Keratinocyte (primary cell): ENCODE data around the gene RBPJ. TPM values are rescaled to one million over a fixed set of nuclear protein-coding genes. Genes with fewer than 3 reads are reported as not detected.

ENCODE experiments used
- DNase-seq: peaks from one replicate; pipeline ENCODE4 v3.0.0-alpha.2; 2011; ENCODE audit warnings: low read depth, missing footprints, low spot score
- FAIRE-seq: peaks from 2 replicates; lab custom pipeline; 2011; peaks lifted over from hg19 to GRCh38; lab: Jason Lieb, UNC
- H2AFZ ChIP-seq: 2 replicates; pipeline ENCODE4 v1.6.0; 2012; ENCODE audit warnings: low read length, control low read depth, inconsistent platforms; ENCODE audit not compliant: control insufficient read depth
- H3K27ac ChIP-seq: 2 replicates; pipeline ENCODE4 v1.5.1; 2011; ENCODE audit warnings: low read length; ENCODE audit not compliant: control insufficient read depth, insufficient read depth
- H3K27me3 ChIP-seq: 3 replicates; pipeline ENCODE4 v1.6.0; 2011; ENCODE audit warnings: low read length; ENCODE audit not compliant: control insufficient read depth, insufficient read depth; ENCODE audit errors: extremely low read depth
- H3K36me3 ChIP-seq, 2 experiments: 2 replicates in 1 of 2; 3 replicates in 1 of 2; pipeline ENCODE4 v1.5.1; 2011; ENCODE audit warnings: low read length in 2 of 2, mild to moderate bottlenecking in 1 of 2; ENCODE audit not compliant: control insufficient read depth in 2 of 2, insufficient read depth in 2 of 2; ENCODE audit errors: extremely low read depth in 1 of 2
- H3K4me1 ChIP-seq: 3 replicates; pipeline ENCODE4 v1.5.1; 2011; ENCODE audit warnings: low read length; ENCODE audit not compliant: control insufficient read depth, insufficient read depth; ENCODE audit errors: extremely low read depth
- H3K4me2 ChIP-seq: 3 replicates; pipeline ENCODE4 v1.6.0; 2011; ENCODE audit warnings: low read depth, low read length; ENCODE audit not compliant: control insufficient read depth, insufficient read depth; ENCODE audit errors: extremely low read depth
- H3K4me3 ChIP-seq, 3 experiments: fragments of 200-600 bp in 1 of 3; sonication (generic) in 1 of 3; 2 replicates in 2 of 3; 3 replicates in 1 of 3; pipeline ENCODE4 v1.5.1; 2011 to 2016; ENCODE audit warnings: low read length in 3 of 3, mild to moderate bottlenecking in 3 of 3, control low read depth in 2 of 3, inconsistent platforms in 1 of 3, low read depth in 1 of 3, mixed read lengths in 1 of 3, mixed run types in 1 of 3, moderate library complexity in 1 of 3; ENCODE audit not compliant: control insufficient read depth in 2 of 3, insufficient read depth in 2 of 3; ENCODE audit errors: extremely low read depth in 1 of 3
- H3K79me2 ChIP-seq: 2 replicates; pipeline ENCODE4 v1.6.0; 2012; ENCODE audit warnings: low read length; ENCODE audit not compliant: control insufficient read depth, insufficient read depth
- H3K9ac ChIP-seq: 3 replicates; pipeline ENCODE4 v1.6.0; 2011; ENCODE audit warnings: low read length; ENCODE audit not compliant: control insufficient read depth, insufficient read depth; ENCODE audit errors: extremely low read depth
- H3K9me1 ChIP-seq: 3 replicates; pipeline ENCODE4 v1.6.0; 2011; ENCODE audit warnings: low read length; ENCODE audit not compliant: control insufficient read depth, insufficient read depth; ENCODE audit errors: extremely low read depth
- H3K9me3 ChIP-seq: 2 replicates; pipeline ENCODE4 v1.5.1; 2012; ENCODE audit warnings: low read depth, low read length; ENCODE audit not compliant: control insufficient read depth
- H4K20me1 ChIP-seq: 3 replicates; pipeline ENCODE4 v1.6.0; 2011; ENCODE audit warnings: low read length; ENCODE audit not compliant: control insufficient read depth, insufficient read depth; ENCODE audit errors: extremely low read depth
- EZH2 ChIP-seq: IDR thresholded peaks from one replicate; pipeline ENCODE4 v1.6.1; 2012; ENCODE audit warnings: inconsistent platforms, mild to moderate bottlenecking, low read length, moderate library complexity
- dilution Hi-C: fragments of 300-500 bp; cut with MboI; formaldehyde crosslinking; loops from one replicate; pipeline ENCODE4 v1.7.0; 2020; ENCODE audit warnings: low sequenced_read_pairs; ENCODE audit not compliant: extremely low pct_ligation_motif_present
- polyA plus RNA-seq, 5 experiments: library from polyadenylated mRNA; depleted of rRNA in 3 of 5; stranded (reverse) in 3 of 5; stranded (forward) in 1 of 5; unstranded in 1 of 5; fragments of >200 nt; gene quantifications; 1 replicate in 1 of 5; 2 replicates in 3 of 5; 3 replicates in 1 of 5; pipeline versions ENCODE4 v1.2.1 to v1.2.3, GENCODE V29; 2011 to 2012; ENCODE audit warnings: missing spikeins in 2 of 5, low read depth in 1 of 5, low replicate concordance in 1 of 5
- TF ChIP-seq, protein P1 (sequence below), 3 experiments: IDR thresholded peaks in 1 of 3; conservative IDR thresholded peaks in 1 of 3; optimal IDR thresholded peaks in 1 of 3; 2 replicates in 2 of 3; 3 replicates in 1 of 3; pipeline versions ENCODE3 to v1.5.1; 2011; ENCODE audit warnings: low read length in 3 of 3, mild to moderate bottlenecking in 3 of 3, moderate library complexity in 2 of 3, control low read depth in 1 of 3, inconsistent platforms in 1 of 3; ENCODE audit not compliant: insufficient read depth in 2 of 3; ENCODE audit errors: extremely low read depth in 1 of 3

RBPJ gene
- polyA plus RNA-seq, 1 donor (not counting 4 experiments of a cell fraction or from before 2014, with no cell fraction given), result 38.0 TPM

DNA sequence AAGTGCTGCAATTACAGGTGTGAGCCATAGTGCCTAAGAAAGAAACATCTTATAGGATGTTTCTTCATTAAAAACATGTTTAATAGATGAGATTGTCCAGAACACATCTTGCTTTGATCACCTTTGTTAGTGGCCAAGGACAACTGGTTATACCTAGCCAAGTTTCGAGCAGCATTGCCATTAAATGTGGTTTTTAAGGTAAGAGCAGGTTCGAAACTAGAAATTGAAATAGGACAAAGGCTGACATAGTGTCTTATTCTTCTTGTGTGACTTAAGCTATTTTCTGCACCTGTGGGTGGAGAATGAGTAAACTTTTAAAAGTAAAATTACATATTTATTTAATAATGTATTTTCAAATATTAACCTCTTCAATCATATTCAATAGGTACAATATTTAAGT lies 59.0 kb downstream of the RBPJ start:
- H3K79me2 ChIP-seq, result peaks cover 27% of the 10 kb centered on the region
- TF ChIP-seq, protein P1, sequence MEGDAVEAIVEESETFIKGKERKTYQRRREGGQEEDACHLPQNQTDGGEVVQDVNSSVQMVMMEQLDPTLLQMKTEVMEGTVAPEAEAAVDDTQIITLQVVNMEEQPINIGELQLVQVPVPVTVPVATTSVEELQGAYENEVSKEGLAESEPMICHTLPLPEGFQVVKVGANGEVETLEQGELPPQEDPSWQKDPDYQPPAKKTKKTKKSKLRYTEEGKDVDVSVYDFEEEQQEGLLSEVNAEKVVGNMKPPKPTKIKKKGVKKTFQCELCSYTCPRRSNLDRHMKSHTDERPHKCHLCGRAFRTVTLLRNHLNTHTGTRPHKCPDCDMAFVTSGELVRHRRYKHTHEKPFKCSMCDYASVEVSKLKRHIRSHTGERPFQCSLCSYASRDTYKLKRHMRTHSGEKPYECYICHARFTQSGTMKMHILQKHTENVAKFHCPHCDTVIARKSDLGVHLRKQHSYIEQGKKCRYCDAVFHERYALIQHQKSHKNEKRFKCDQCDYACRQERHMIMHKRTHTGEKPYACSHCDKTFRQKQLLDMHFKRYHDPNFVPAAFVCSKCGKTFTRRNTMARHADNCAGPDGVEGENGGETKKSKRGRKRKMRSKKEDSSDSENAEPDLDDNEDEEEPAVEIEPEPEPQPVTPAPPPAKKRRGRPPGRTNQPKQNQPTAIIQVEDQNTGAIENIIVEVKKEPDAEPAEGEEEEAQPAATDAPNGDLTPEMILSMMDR (optimal IDR thresholded peaks at IDR 0.05 in 1 of 3, IDR thresholded peaks at IDR 0.05 in 1 of 3, conservative IDR thresholded peaks at IDR 0.05 in 1 of 3; ENCODE audit: extremely low read depth in 1 of 3, insufficient read depth in 2 of 3, low read length in 3 of 3), result no peak
- TF ChIP-seq EZH2, result no peak
- no peaks in the 10 kb centered on the region for H3K4me1 ChIP-seq
- no peak overlapping the region for H3K9ac ChIP-seq
- H3K4me3 ChIP-seq, result no peak overlapping the region
- dilution Hi-C loops, result no loop called here
- no peaks in the 10 kb centered on the region for H4K20me1 ChIP-seq
- no peak for DNase-seq
- H3K9me3 ChIP-seq, result no peaks in the 10 kb centered on the region
- H3K9me1 ChIP-seq, result no peaks in the 10 kb centered on the region
- H3K4me2 ChIP-seq, result no peak overlapping the region
- H3K27me3 ChIP-seq, result no peaks in the 10 kb centered on the region
- no peak overlapping the region for H3K27ac ChIP-seq
- H3K36me3 ChIP-seq, result no peaks in the 10 kb centered on the region
- no peak for FAIRE-seq
- no peak overlapping the region for H2AFZ ChIP-seq

DNA sequence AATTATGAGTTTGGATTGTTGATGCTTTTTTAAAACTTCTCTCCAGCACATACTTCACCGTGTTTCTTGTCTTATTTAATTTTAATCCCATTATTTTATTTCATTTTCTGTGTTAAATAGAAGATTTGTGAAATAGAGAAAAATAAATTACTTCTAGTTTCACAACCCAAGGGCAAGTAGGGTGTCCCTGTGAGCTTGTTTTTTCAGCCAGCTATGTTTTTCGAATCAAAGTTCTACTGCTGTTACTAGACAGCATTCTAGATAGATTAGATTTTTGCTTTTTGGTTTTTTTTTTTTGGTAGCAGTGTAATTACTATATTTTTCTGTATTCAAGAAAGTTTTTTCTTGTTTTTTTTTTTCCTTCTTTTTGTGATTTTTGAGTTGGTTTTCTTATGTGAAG lies 59.9 kb downstream of the RBPJ start:
- peaks cover 19% of the 10 kb centered on the region for H3K79me2 ChIP-seq

More for the DNA sequence above, 59.9 kb downstream of the RBPJ start:
- no peak overlapping the region for H3K9ac ChIP-seq
- DNase-seq (no peak), FAIRE-seq (no peak)
- no peak overlapping the region for H3K4me2 ChIP-seq
- no peaks in the 10 kb centered on the region for H3K9me1 ChIP-seq
- dilution Hi-C loops, result no loop called here
- H3K27ac ChIP-seq, result no peak overlapping the region
- H2AFZ ChIP-seq, result no peak overlapping the region
- no peaks in the 10 kb centered on the region for H3K9me3 ChIP-seq
- H3K4me1 ChIP-seq, result no peaks in the 10 kb centered on the region
- no peaks in the 10 kb centered on the region for H3K36me3 ChIP-seq
- no peaks in the 10 kb centered on the region for H4K20me1 ChIP-seq
- no peaks in the 10 kb centered on the region for H3K27me3 ChIP-seq
- H3K4me3 ChIP-seq, result no peak overlapping the region
- no peak for TF ChIP-seq EZH2
- TF ChIP-seq, protein P1 (optimal IDR thresholded peaks at IDR 0.05 in 1 of 3, IDR thresholded peaks at IDR 0.05 in 1 of 3, conservative IDR thresholded peaks at IDR 0.05 in 1 of 3; ENCODE audit: extremely low read depth in 1 of 3, insufficient read depth in 2 of 3, low read length in 3 of 3), result no peak
